Psoas muscle (tissue), 8 donors: ENCODE results near the gene AFF1. TPM values are rescaled to one million over a fixed set of nuclear protein-coding genes. Genes with fewer than 3 reads are reported as not detected.

ENCODE experiments used
- ATAC-seq, 4 donors: fragments of 200-7000 bp; cut with Tn5 transposase; one replicate each; pipeline ENCODE4 v1.9.1; 2020; ENCODE audit warnings: moderate library complexity in 3 of 4, mild to moderate bottlenecking in 2 of 4
- DNase-seq, 2 donors: peaks; one replicate each; pipeline ENCODE4 v3.0.0-alpha.2; 2020
- H3K27ac ChIP-seq: fragments of 200-600 bp; one replicate; pipeline ENCODE4 v1.8.0; 2022
- H3K27me3 ChIP-seq, 3 donors: fragments of 200-600 bp in 1 of 3; one replicate each; pipeline versions ENCODE4 v1.6.1 to v1.8.0; 2013 to 2022; ENCODE audit warnings: low read length in 2 of 3, mild to moderate bottlenecking in 2 of 3, moderate library complexity in 1 of 3; ENCODE audit not compliant: insufficient read depth in 3 of 3
- H3K36me3 ChIP-seq, 2 donors: fragments of 200-600 bp in 1 of 2; one replicate each; pipeline versions ENCODE4 v1.6.1 to v1.8.0; 2013 to 2022; ENCODE audit warnings: low read depth in 1 of 2, mild to moderate bottlenecking in 1 of 2, moderate library complexity in 1 of 2; ENCODE audit not compliant: insufficient read depth in 1 of 2
- H3K4me1 ChIP-seq: fragments of 200-600 bp; one replicate; pipeline ENCODE4 v1.8.0; 2022
- H3K4me3 ChIP-seq: fragments of 200-600 bp; one replicate; pipeline ENCODE4 v1.8.0; 2022; ENCODE audit warnings: mild to moderate bottlenecking
- H3K9me3 ChIP-seq: fragments of 200-600 bp; one replicate; pipeline ENCODE4 v1.8.0; 2022
- WGBS, 3 donors: extraction: QIAGEN DNeasy Blood & Tissue Kit; methylation state at CpG; one replicate each; pipeline versions ENCODE4 v1.1.6 to v1.1.7; 2013; 5-methylcytosine and 5-hydroxymethylcytosine counted together
- intact Hi-C, 2 donors: fragments of 100-400 bp; cut with DNase I; formaldehyde crosslinking; loops; one replicate each; pipeline versions ENCODE4 v1.11.0 to v1.14.2; 2022
- polyA plus RNA-seq, 3 donors: library from polyadenylated mRNA; stranded (reverse); fragments of 200-250 nt; gene quantifications; one replicate each; pipeline ENCODE4 v1.2.3, GENCODE V29; 2013
- total RNA-seq, 4 donors: library from RNA; stranded (reverse); fragmentation: NEBNext Ultra II Directional in 2 of 4; extraction: Animal tissue kit (Norgen Biotek cat#: 25700) in 2 of 4; gene quantifications; one replicate each; pipeline versions ENCODE4 v1.2.1 to v1.2.4, GENCODE V29; 2021 to 2023
- TF ChIP-seq, protein P1 (sequence below): fragments of 200-600 bp; IDR thresholded peaks from one replicate; pipeline ENCODE4 v1.8.0; 2022; ENCODE audit warnings: antibody characterized with exemption
- donor health status: healthy with polysubstance abuse.
- donor health status: DM: no; HTN: no; CAD: no; lungs with moderate emphysema.
- donor health status: Bipolar disorder and iron deficiency.
- donor health status: healthy.
- donor health status: DM: yes; HTN: yes; CAD: no.
- donor health status: DM: no; HTN: no; CAD: no.
- donor health status: DM: no; HTN: no; CAD: no.
- donor health status: DM: yes; HTN: yes; CAD: no.

The AFF1 gene
- total and polyA plus RNA-seq, 7 donors: 62.7 to 171 (median 120) TPM

- no peaks in the 10 kb centered on the region for H3K9me3 ChIP-seq
- peaks cover 27% of the 10 kb centered on the region for H3K4me1 ChIP-seq
- no peak overlapping the region for H3K4me3 ChIP-seq
- no peak overlapping the region for H3K27ac ChIP-seq
- TF ChIP-seq, protein P1, sequence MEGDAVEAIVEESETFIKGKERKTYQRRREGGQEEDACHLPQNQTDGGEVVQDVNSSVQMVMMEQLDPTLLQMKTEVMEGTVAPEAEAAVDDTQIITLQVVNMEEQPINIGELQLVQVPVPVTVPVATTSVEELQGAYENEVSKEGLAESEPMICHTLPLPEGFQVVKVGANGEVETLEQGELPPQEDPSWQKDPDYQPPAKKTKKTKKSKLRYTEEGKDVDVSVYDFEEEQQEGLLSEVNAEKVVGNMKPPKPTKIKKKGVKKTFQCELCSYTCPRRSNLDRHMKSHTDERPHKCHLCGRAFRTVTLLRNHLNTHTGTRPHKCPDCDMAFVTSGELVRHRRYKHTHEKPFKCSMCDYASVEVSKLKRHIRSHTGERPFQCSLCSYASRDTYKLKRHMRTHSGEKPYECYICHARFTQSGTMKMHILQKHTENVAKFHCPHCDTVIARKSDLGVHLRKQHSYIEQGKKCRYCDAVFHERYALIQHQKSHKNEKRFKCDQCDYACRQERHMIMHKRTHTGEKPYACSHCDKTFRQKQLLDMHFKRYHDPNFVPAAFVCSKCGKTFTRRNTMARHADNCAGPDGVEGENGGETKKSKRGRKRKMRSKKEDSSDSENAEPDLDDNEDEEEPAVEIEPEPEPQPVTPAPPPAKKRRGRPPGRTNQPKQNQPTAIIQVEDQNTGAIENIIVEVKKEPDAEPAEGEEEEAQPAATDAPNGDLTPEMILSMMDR: no peak
- intact Hi-C loops: no loop called here
- DNase-seq (no peak), ATAC-seq (no peak)
- H3K27me3 ChIP-seq: no peaks in the 10 kb centered on the region
- peaks cover 0 to 16% of the 10 kb centered on the region in 2 donors for H3K36me3 ChIP-seq
- 100% methylated on average over 1 of the region's 1 CpG for WGBS, 3 donors
Observed at GRCh38 chr4:86957215-86957614, 22.4 kb downstream of the AFF1 start.

- ATAC-seq: no peak
- H3K9me3 ChIP-seq: no peaks in the 10 kb centered on the region
- no peaks in the 10 kb centered on the region for H3K36me3 ChIP-seq
- TF ChIP-seq, protein P1: no peak
- WGBS, 3 donors: 67 to 79% (median 75%) methylated on average over 11 of the region's 11 CpGs
- H3K4me3 ChIP-seq: no peak overlapping the region
- intact Hi-C loops: no loop called here
- no peak for DNase-seq
- H3K27ac ChIP-seq: no peak overlapping the region
- peaks cover 35% of the 10 kb centered on the region for H3K4me1 ChIP-seq
- no peaks in the 10 kb centered on the region for H3K27me3 ChIP-seq
Observed at GRCh38 chr4:86959588-86960500, 25.0 kb downstream of the AFF1 start.

- no peak for DNase-seq
- H3K36me3 ChIP-seq: no peaks in the 10 kb centered on the region
- H3K27me3 ChIP-seq: no peaks in the 10 kb centered on the region
- TF ChIP-seq, protein P1: no peak
- peak in 3 of 4 donors; percentile 25 to 39 (median 29) for ATAC-seq
- no peak overlapping the region for H3K4me3 ChIP-seq
- peak overlapping the region; percentile 56 for H3K27ac ChIP-seq
- H3K9me3 ChIP-seq: no peaks in the 10 kb centered on the region
- WGBS, 3 donors: 17 to 40% (median 23%) methylated on average over 2 of the region's 2 CpGs
- intact Hi-C loops: no loop called here
- peaks cover 35% of the 10 kb centered on the region for H3K4me1 ChIP-seq
Observed at GRCh38 chr4:86960557-86960961, 25.7 kb downstream of the AFF1 start.

GRCh38 chr4:86961116-86961515 lies 26.3 kb downstream of the AFF1 start:
- WGBS, 3 donors: 81 to 91% (median 87%) methylated on average over 4 of the region's 4 CpGs
- no peaks in the 10 kb centered on the region for H3K36me3 ChIP-seq
- H3K27me3 ChIP-seq: no peaks in the 10 kb centered on the region
- intact Hi-C loops: no loop called here
- TF ChIP-seq, protein P1: no peak
- no peaks in the 10 kb centered on the region for H3K9me3 ChIP-seq
- peak overlapping the region; percentile 56 for H3K27ac ChIP-seq
- peak in 1 of 4 donors; percentile 9 for ATAC-seq
- no peak for DNase-seq
- no peak overlapping the region for H3K4me3 ChIP-seq
- peaks cover 35% of the 10 kb centered on the region for H3K4me1 ChIP-seq
